DND-41 (cell line): ENCODE data around the gene PTPRN2.

Experiments
- CTCF ChIP-seq: IDR thresholded peaks from 2 replicates; pipeline ENCODE4 v1.5.1; 2012; ENCODE audit warnings: borderline replicate concordance, low read length, moderate library complexity, mild to moderate bottlenecking; ENCODE audit not compliant: poor library complexity, severe bottlenecking; ENCODE audit errors: extremely low read depth
- EZH2 ChIP-seq: IDR thresholded peaks from 3 replicates; pipeline ENCODE4 v1.6.1; 2012; ENCODE audit warnings: borderline replicate concordance, low read depth, mild to moderate bottlenecking, moderate library complexity, low read length, inconsistent platforms; ENCODE audit not compliant: severe bottlenecking

- TF ChIP-seq CTCF (no peak), EZH2 (no peak)
Measured at GRCh38 chr7:157507987-157508386, 1079.6 kb downstream of the PTPRN2 start.
